Measurements from ENCODE around the gene RPL15.
"Not testable (repeated sequence)": the region's sequence is repeated elsewhere in the genome, so short reads cannot be mapped to it uniquely, and the experiment has no call there.

Gene RPL15

GRCh38 chr3:23894254-23895061, 22.5 kb upstream of the RPL15 start:
- DNase-seq: no peak

- DNase-seq: no peak
Observed at GRCh38 chr3:23895181-23895580, 21.8 kb upstream of the RPL15 start.

- DNase-seq: no peak
Observed at GRCh38 chr3:23900744-23901143, 16.2 kb upstream of the RPL15 start.

GRCh38 chr3:23904545-23904944, 12.4 kb upstream of the RPL15 start:
- no peak for DNase-seq

- no peak for DNase-seq
Observed at GRCh38 chr3:23909341-23909740, 7.6 kb upstream of the RPL15 start.

GRCh38 chr3:23911397-23911796, 5.5 kb upstream of the RPL15 start:
- DNase-seq: no peak

GRCh38 chr3:23912335-23912734, 4.6 kb upstream of the RPL15 start:
- not testable (repeated sequence) for DNase-seq

- no peak for DNase-seq
Observed at GRCh38 chr3:23913182-23913581, 3.8 kb upstream of the RPL15 start.

GRCh38 chr3:23913873-23914743, 2.8 kb upstream of the RPL15 start:
- no peak for DNase-seq

GRCh38 chr3:23915537-23916108, 1.3 kb upstream of the RPL15 start:
- DNase-seq: no peak

GRCh38 chr3:23916152-23916885, 613 bp upstream of the RPL15 start:
- no peak for DNase-seq

GRCh38 chr3:23917679-23918303, 859 bp downstream of the RPL15 start:
- peak; percentile 61 to 69 for DNase-seq

- DNase-seq: not testable (repeated sequence)
Observed at GRCh38 chr3:23918331-23918730, 1.4 kb downstream of the RPL15 start.

GRCh38 chr3:23919628-23920027, 2.7 kb downstream of the RPL15 start:
- no peak for DNase-seq

- no peak for DNase-seq
Observed at GRCh38 chr3:23920151-23920655, 3.3 kb downstream of the RPL15 start.

GRCh38 chr3:23921052-23921511, 4.2 kb downstream of the RPL15 start:
- DNase-seq: no peak

GRCh38 chr3:23923786-23924185, 6.9 kb downstream of the RPL15 start:
- no peak for DNase-seq

- DNase-seq: no peak
Observed at GRCh38 chr3:23926246-23926645, 9.3 kb downstream of the RPL15 start.

GRCh38 chr3:23926736-23927135, 9.8 kb downstream of the RPL15 start:
- no peak for DNase-seq

- DNase-seq: peak; percentile 24 to 31
Observed at GRCh38 chr3:23928524-23928923, 11.6 kb downstream of the RPL15 start.

GRCh38 chr3:23931597-23931996, 14.7 kb downstream of the RPL15 start:
- no peak for DNase-seq

- DNase-seq: no peak
Observed at GRCh38 chr3:23932571-23932970, 15.6 kb downstream of the RPL15 start.
